ENCODE measurements around the gene PLA2G4B.

Gene PLA2G4B

GRCh38 chr15:41838400-41838897 lies at the start of gene PLA2G4B:
Gene PLA2G4B (plus strand): TSS chr15:41838847. CDS start chr15:41838914, 67 bp downstream.
- DNase-seq, result no peak

DNA sequence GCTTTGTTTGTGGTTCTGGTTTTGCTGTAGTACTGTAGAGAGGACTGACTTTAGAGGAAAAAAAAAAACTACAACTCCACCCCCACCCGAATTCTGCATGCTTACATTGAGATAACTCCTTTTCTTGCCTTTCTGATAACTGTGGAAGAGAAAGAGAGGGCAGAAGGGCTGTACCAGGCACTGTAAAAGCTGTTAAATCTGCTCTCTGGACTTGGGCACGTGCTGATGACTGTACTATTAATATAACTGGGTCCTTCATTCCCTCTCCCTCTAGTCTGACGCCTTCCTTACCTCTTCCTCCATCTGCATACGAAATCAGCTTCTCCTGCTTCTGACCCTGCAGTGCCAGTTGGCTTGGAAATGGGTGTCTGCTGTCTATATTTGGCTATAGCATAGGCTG lies 49.4 kb upstream of the PLA2G4B start:
- no peak for DNase-seq

DNA sequence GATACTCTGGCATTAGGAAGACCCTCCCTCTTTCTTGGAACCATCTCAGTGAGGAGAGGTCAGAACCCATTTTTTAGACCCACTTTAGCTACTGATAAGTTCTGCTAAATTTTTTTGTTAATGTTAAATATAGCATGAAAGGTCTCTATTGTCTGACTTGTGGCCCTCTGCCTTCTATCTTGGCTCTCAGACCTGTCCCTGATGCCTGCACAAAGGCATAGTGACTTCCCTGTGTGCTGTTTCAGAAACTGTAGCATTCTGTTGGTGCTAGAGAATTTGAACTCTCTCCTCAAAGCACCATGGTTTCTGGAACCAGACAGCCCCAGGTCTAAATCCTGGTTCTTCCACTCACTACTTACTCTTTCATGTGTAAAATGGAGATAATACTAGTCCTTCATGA lies 49.0 kb upstream of the PLA2G4B start:
- no peak for DNase-seq

- DNase-seq, result no peak
Observed at GRCh38 chr15:41790169-41790568, 48.5 kb upstream of the PLA2G4B start.

GRCh38 chr15:41790756-41791546 lies 47.7 kb upstream of the PLA2G4B start:
- no peak for DNase-seq

DNA sequence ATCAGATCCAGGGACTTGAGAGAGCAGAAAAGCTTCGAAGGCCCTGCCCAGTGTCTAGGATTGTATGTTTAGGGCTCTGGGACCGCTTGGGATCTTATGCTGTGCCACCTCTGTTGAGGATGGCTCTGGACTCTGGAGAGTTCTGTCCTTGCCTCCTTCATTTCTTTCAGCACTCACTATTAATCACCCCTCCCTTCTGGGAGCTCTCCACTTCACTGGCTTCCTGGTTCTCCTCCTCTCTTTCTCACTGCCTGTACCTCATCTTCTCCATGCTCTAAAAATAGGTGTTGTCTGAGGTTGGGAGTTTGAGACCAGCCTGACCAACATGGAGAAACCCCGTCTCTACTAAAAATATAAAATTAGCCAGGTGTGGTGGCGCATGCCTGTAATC lies 47.1 kb upstream of the PLA2G4B start:
- DNase-seq, result no peak

DNA sequence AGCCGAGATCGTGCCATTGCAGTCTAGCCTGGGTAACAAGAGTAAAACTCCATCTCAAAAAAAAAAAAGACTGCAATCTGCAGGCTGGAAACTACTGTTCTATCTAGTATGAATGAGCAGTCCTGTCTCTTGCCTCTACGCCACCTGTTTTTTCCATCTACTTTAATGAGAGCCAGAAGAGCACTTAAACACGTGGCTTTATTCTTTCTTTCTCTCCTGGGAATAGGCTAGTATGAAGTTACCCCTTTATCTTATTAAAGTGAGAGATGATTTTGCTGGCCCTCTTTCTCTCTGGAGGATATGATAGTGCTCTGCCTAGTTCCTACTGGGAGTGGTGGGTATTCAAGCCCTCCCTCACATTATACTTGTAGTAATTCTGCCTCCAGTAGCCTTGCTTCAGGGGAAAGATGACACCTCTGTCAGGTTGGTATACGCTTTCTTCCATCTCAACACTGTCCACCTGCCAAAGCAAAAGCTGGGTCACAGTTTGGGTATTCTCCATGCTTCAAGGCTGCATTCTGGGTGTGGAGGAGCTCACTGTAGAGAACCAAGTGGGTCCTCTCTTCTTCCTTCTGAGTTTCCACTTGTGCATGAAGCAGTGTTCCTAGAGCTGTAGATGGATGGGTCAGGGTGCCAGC lies 46.5 kb upstream of the PLA2G4B start:
- DNase-seq, result no peak

- no peak for DNase-seq
Observed at GRCh38 chr15:41794081-41794480, 44.6 kb upstream of the PLA2G4B start.

GRCh38 chr15:41795996-41796856 lies 42.4 kb upstream of the PLA2G4B start:
- DNase-seq, result no peak

- no peak for DNase-seq
Observed at GRCh38 chr15:41797201-41797944, 41.3 kb upstream of the PLA2G4B start.

- no peak for DNase-seq
Observed at GRCh38 chr15:41798607-41799487, 39.8 kb upstream of the PLA2G4B start.

- DNase-seq, result no peak
Observed at GRCh38 chr15:41799488-41799805, 39.2 kb upstream of the PLA2G4B start.

- DNase-seq, result no peak
Observed at GRCh38 chr15:41801185-41801584, 37.5 kb upstream of the PLA2G4B start.

GRCh38 chr15:41801850-41802455 lies 36.7 kb upstream of the PLA2G4B start:
- no peak for DNase-seq

DNA sequence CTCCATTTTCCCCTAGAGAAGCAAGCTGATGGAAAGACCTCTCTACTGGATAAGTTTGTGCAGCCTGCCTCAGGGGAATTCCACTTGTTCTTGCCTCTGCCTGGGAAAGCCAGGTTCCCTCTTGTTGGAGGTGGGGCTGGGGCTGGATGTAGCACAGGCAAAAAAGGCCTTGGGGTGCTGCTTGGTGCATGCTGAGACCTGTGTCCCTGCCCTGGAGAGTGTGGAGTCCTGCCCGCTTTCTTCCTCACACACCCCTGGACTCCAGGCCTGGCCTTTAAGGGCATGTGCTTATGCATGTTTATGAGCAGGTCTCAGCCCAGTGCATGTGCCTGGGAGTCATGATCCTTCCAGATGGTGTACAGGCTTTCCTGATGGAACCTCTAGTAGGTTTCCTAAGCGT lies 34.3 kb upstream of the PLA2G4B start:
- no peak for DNase-seq

DNA sequence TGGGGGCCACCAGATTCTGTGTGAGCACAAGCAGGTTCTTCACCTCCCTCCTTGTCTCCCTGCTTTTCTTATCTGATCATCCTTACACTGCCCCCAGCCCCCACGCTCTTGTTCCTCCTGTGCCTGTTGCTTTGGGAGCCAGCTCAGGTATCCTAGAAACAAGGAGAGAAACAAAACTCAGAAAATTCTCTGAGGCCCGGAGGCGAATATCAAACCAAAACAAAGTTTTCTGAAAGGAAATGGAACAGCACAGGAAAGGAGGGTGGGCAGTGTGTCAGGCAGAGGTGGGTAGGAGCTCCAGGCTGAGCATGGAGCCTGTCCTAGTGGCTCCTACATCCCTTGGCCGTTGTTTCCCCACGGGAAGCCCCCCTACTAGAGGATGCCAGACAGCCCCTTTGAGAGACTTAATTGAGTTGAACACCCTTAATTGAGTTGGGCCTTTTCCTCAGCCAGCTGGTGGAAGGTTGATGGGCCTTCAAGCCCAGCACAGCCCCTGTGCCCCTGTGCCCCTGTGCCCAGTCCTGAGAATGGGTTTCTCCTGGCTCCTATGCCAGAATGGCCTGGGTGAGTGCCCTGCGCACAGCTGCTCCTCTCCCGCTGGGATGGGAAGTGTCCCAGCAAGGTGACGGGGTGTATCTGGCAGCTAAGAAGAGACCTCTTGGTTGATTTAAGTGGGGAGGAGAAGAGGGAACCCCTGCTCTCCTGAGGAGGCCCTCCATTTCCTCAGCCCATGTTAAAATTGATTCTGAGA lies 33.6 kb upstream of the PLA2G4B start:
- no peak for DNase-seq

- no peak for DNase-seq
Observed at GRCh38 chr15:41805711-41806110, 32.9 kb upstream of the PLA2G4B start.

DNA sequence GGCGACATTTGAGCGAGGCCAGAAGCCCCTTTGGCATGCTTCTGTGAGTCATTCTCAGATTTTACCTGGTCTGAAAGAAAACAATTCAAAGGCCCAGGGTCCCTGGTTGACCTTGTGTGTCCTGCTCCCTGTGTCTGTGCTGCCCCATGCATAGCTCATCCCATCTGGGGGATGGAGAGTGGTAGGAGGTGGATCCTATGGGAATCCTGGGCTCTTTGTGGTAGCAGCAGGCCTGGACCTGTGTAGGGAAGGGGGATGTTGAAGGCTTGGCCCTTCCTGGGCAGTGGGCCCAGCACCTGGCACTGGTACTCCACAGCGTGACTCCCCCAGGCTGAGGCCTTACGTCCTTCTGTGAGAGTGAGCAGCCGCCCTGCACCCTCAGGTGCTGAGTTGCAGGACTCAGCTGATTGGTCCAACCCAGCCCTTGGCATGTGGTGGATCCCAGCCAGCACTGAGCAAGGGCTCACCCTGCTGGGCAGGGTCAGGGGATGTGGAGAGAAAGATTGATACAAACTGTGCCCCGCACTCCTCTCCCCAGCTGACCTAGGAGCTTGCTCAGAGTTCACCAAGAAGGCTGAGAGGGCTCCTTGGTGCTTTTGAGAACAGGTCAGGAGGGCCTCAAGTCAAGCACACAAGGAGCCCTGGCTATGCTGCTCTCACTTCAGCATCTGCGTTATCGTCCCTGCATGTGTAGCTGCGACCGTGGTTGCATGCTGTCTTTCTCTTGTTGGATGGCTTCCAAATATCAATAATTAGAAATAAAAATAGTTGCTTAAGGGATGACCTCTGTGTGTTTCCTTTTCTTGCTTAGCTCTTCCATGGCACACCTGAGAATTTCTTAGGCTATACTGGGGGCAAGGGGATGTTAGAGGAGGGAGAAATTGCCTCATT lies 32.1 kb upstream of the PLA2G4B start:
- no peak for DNase-seq

GRCh38 chr15:41809121-41809520 lies 29.5 kb upstream of the PLA2G4B start:
- no peak for DNase-seq
